ENCODE results near the gene C14orf93. TPM values are rescaled to one million over a fixed set of nuclear protein-coding genes. Genes with fewer than 3 reads are reported as not detected.

C14orf93 gene
- total RNA-seq, 3 donors from 2014 or later (not counting 1 experiment from before 2014, with no cell fraction given) = 12.1 to 15.1 (median 13.6) TPM

DNA sequence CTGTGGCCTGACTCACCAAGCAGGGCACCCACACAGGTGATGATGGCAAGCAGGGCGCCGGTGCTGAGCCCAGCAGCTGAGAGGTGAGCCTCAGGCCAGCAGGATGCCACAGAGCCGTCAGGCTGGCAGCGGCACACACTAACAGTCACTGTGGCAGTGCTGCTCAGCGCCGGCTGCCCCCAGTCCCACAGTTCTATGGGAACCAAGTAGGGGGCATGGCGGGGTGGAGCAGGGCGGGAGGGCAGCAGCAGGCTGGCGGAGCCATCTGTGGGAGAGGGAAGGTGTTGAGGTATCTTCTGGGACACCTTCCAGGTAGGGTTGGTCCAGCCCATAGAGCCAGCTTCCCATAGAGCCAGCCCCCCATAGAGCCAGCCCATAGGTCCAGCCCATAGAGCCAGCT lies 39.1 kb upstream of the C14orf93 start:
- ATAC-seq (no peak), DNase-seq (no peak)
- H3K9me3 ChIP-seq (ENCODE audit: control insufficient read depth, insufficient read depth, low read length) = no peaks in the 10 kb centered on the region
- no peaks in the 10 kb centered on the region for H3K4me1 ChIP-seq (ENCODE audit: control insufficient read depth, insufficient read depth, low read length)
- no peak overlapping the region for H3K4me3 ChIP-seq (ENCODE audit: low read length)
- no peak overlapping the region for H3K27ac ChIP-seq (ENCODE audit: low read length)
- TF ChIP-seq, protein P1, sequence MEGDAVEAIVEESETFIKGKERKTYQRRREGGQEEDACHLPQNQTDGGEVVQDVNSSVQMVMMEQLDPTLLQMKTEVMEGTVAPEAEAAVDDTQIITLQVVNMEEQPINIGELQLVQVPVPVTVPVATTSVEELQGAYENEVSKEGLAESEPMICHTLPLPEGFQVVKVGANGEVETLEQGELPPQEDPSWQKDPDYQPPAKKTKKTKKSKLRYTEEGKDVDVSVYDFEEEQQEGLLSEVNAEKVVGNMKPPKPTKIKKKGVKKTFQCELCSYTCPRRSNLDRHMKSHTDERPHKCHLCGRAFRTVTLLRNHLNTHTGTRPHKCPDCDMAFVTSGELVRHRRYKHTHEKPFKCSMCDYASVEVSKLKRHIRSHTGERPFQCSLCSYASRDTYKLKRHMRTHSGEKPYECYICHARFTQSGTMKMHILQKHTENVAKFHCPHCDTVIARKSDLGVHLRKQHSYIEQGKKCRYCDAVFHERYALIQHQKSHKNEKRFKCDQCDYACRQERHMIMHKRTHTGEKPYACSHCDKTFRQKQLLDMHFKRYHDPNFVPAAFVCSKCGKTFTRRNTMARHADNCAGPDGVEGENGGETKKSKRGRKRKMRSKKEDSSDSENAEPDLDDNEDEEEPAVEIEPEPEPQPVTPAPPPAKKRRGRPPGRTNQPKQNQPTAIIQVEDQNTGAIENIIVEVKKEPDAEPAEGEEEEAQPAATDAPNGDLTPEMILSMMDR (IDR thresholded peaks at IDR 0.05) = no peak
- Mint-ChIP-seq H3K36me3 (no peaks in the 10 kb centered on the region), H3K27me3 (ENCODE audit: low read depth in 2 of 2) (peaks cover 0 to 6% of the 10 kb centered on the region in 2 donors), H3K4me3 (no peak overlapping the region), H3K9me3 (no peaks in the 10 kb centered on the region), H3K27ac (no peak overlapping the region), H3K4me1 (peaks cover 0 to 5% of the 10 kb centered on the region in 2 donors)
- intact Hi-C loops (cut with micrococcal nuclease) = no loop called here
- no peaks in the 10 kb centered on the region for H3K36me3 ChIP-seq (ENCODE audit: control insufficient read depth, insufficient read depth, low read length)
- 96% methylated on average over 8 of the region's 9 CpGs for WGBS (ENCODE audit: insufficient coverage)
- no peaks in the 10 kb centered on the region for H3K27me3 ChIP-seq (ENCODE audit: control insufficient read depth, insufficient read depth, low read length)

DNA sequence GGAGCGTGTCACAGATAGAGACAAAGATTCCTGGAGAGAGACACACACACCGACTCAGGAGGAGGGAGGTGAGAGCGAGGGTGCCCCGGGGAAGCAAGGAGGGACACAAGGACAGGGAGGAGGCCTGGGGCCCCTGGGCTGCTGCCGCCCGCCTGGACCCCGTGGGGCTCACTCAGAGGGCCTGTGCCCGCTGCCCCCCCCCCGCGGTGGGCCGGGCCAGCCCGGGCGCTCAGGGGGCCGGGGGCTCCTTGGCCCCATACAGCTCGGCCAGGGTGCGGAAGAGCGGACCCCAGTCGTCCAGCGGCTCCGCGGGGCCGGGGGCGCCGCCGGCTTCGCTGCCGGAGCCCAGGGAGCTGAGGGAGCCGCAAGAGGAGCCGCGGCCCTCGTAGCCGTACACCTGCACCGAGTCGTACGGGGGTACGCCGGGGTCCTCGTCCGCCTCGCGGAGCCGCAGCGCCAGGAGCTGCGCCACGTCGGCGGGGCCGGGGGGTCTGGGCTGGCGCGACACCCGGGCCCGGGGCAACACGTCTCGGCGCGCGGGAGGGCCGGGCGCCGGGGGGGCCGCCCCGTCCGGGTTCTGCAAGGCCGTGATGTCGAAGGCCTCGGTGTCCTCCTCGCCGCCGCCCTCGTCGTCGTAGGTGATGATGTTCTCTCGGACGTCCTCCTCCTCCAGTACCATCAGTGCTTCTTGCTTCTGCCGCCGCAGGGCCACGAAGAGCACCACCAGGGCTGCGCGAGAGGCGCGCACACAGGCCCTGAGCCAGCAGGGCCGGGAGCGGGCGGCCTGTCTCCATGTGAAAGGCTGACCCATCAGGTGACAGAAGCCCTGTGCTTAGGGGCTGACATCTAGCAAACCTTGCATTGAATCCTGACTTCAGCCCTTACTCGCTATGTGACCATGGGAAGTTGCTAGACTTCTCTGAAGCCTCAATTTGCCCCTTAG lies 38.1 kb upstream of the C14orf93 start:
- DNase-seq = no peak
- Histone ChIP-seq H3K27me3 (ENCODE audit: control insufficient read depth, insufficient read depth, low read length) (no peaks in the 10 kb centered on the region), H3K4me1 (ENCODE audit: control insufficient read depth, insufficient read depth, low read length) (no peaks in the 10 kb centered on the region), H3K4me3 (ENCODE audit: low read length) (no peak overlapping the region), H3K27ac (ENCODE audit: low read length) (no peak overlapping the region), H3K9me3 (ENCODE audit: control insufficient read depth, insufficient read depth, low read length) (no peaks in the 10 kb centered on the region), H3K36me3 (ENCODE audit: control insufficient read depth, insufficient read depth, low read length) (no peaks in the 10 kb centered on the region)
- TF ChIP-seq, protein P1 (IDR thresholded peaks at IDR 0.05) = no peak
- no peaks in the 10 kb centered on the region for H3K36me3 Mint-ChIP-seq
- intact Hi-C loops (cut with micrococcal nuclease) = no loop called here
- H3K27me3 Mint-ChIP-seq (ENCODE audit: low read depth in 2 of 2) = peaks cover 0 to 6% of the 10 kb centered on the region in 2 donors
- H3K4me3 Mint-ChIP-seq = no peak overlapping the region
- H3K9me3 Mint-ChIP-seq = no peaks in the 10 kb centered on the region
- WGBS (ENCODE audit: insufficient coverage) = 81% methylated on average over 85 of the region's 85 CpGs
- H3K27ac Mint-ChIP-seq = no peak overlapping the region
- no peak for ATAC-seq
- H3K4me1 Mint-ChIP-seq = peaks cover 0 to 5% of the 10 kb centered on the region in 2 donors

DNA sequence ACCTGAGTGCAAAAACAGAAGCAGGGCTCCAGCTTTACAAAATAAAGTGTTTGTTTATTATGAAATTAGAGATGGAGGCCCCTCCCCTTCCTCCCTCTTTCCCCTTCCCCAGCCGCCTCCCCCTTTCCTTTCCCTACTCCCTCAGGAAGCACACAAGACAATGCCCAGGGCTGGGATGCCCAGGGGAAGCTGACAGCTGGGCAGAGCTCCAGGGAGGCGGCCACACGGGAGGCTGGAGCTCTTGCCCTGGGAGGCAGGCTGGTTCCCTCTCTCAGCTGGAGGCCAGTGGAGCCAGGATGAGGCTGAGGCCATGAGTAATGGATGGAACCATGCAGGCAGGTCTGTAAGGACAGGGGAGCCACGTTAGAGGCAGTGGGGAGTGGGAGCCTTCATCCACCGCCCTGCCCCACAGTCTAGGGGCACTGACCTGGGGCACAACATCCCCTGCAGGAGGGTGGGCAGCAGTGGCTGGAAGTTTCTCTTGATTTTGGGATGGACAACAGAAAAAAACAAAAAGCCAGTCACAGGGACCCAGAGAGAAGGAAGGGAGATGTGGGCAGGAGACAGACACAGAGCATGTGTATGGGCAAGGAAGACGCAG lies 37.2 kb upstream of the C14orf93 start:
- no peaks in the 10 kb centered on the region for H3K4me1 ChIP-seq (ENCODE audit: control insufficient read depth, insufficient read depth, low read length)
- no peak overlapping the region for H3K4me3 Mint-ChIP-seq
- no peaks in the 10 kb centered on the region for H3K36me3 Mint-ChIP-seq
- WGBS (ENCODE audit: insufficient coverage) = 93% methylated on average over 6 of the region's 6 CpGs
- no peak overlapping the region for H3K27ac Mint-ChIP-seq
- H3K9me3 ChIP-seq (ENCODE audit: control insufficient read depth, insufficient read depth, low read length) = no peaks in the 10 kb centered on the region
- peaks cover 0 to 5% of the 10 kb centered on the region in 2 donors for H3K4me1 Mint-ChIP-seq
- no peaks in the 10 kb centered on the region for H3K27me3 ChIP-seq (ENCODE audit: control insufficient read depth, insufficient read depth, low read length)
- intact Hi-C loops (cut with micrococcal nuclease) = no loop called here
- no peaks in the 10 kb centered on the region for H3K9me3 Mint-ChIP-seq
- H3K36me3 ChIP-seq (ENCODE audit: control insufficient read depth, insufficient read depth, low read length) = no peaks in the 10 kb centered on the region
- TF ChIP-seq, protein P1 (IDR thresholded peaks at IDR 0.05) = no peak
- no peak overlapping the region for H3K4me3 ChIP-seq (ENCODE audit: low read length)
- H3K27me3 Mint-ChIP-seq (ENCODE audit: low read depth in 2 of 2) = peaks cover 0 to 6% of the 10 kb centered on the region in 2 donors
- DNase-seq = no peak
- no peak for ATAC-seq
- no peak overlapping the region for H3K27ac ChIP-seq (ENCODE audit: low read length)
